ENCODE data around the gene URAD.

Gene URAD

GRCh38 chr13:28000567-28000966, 12.1 kb upstream of the URAD start:
- no peak for DNase-seq (ENCODE audit: low read depth, low spot score)

DNA sequence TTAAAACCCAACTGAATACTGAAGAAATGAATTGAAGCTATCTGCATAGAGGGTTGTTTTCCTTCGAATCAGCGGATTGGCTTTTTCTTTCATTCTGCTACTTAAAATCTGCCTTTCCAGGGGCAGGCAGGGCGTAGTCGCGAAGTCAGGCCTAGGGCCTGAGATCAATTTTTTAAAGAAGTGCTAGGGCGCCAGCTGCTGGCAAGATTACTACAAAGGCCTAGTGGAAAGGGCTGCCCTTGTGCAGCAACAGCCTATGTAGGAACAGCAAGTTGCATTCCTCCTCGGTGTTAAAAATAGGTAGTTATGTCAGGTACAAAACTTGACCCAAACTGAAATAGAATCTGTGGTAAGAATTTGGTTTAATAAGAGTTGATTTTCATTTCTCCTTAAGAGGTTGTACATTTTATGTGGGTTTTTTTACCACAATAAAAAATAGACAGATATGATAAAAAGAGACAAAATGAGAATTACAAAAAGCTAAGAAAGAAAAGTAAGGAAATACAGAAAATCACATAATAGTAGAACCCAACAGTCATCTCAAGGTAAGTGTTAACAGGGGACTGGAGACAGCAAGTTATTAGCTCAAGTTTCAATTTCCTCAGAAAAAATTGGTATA, 9.5 kb upstream of the URAD start:
- DNase-seq (ENCODE audit: low read depth, low spot score): no peak

DNA sequence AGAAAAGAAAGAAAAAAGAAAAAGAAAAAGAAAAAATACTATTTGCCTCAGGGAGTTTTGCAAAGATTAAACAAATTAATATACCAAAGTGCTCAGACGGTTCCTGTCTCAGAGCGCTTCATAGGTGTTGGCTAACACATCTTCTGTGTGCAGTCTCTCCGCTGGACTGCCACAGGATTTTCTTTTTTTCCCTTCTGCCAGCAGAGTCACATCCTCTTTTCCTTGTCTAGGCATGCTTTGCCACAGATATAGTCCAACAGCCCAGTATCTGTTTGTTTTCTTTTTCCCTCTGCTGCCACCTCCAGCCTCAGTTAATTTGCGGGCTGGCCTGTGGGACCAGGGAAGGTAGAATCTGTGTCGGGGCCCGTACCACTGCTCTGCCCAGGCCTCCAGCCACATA, 3.4 kb upstream of the URAD start:
- DNase-seq (ENCODE audit: low read depth, low spot score): no peak

GRCh38 chr13:27985600-27985999, 2.9 kb downstream of the URAD start:
- DNase-seq (ENCODE audit: low read depth, low spot score): no peak

DNA sequence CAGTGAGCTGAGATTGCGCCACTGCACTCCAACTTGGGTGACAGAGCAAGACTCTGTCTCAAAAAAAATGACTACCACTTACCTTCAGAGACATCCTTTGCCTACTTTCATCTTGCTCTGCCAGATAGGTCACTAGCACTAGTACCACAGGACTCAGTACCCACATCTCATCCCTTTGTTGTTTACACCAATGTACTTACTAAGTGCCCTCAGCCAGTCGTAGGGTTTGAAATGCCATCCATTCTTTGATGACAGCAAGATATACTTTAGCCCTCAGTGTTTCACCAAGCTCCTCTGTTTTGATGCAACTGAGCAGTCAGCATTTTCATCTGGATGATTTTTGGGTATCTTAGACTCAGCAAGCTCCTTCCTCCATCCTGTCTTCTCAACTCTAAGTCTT, 6.1 kb downstream of the URAD start:
- no peak for DNase-seq (ENCODE audit: low read depth, low spot score)

- no peak for DNase-seq (ENCODE audit: low read depth, low spot score)
Observed at GRCh38 chr13:27981006-27981708, 7.3 kb downstream of the URAD start.

GRCh38 chr13:27980280-27980998, 8.1 kb downstream of the URAD start:
- no peak for DNase-seq (ENCODE audit: low read depth, low spot score)

DNA sequence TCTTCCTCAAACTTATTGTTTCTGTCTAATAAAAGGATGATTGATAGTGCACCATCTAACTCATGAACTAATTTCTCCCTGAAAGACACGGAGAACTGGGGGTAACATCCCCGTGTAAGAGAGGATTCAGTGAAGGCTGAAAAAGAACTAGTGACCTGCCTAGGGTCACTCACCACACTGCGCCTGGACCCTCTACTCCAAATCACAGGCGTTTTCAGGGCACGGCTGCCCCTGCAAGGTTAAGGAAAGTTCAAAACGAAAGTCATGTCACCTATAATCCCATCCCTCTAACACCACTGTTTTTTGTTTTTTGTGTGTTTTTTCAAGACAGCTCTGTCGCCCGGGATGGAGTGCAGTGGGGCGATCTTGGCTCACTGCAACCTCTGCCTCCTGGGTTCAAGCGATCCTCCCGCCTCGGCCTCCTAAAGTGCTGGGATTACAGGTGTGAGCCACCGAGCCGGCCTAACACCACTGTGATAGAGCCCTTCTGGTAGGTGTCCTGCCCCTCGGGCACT, 8.7 kb downstream of the URAD start:
- DNase-seq (ENCODE audit: low read depth, low spot score): no peak

DNA sequence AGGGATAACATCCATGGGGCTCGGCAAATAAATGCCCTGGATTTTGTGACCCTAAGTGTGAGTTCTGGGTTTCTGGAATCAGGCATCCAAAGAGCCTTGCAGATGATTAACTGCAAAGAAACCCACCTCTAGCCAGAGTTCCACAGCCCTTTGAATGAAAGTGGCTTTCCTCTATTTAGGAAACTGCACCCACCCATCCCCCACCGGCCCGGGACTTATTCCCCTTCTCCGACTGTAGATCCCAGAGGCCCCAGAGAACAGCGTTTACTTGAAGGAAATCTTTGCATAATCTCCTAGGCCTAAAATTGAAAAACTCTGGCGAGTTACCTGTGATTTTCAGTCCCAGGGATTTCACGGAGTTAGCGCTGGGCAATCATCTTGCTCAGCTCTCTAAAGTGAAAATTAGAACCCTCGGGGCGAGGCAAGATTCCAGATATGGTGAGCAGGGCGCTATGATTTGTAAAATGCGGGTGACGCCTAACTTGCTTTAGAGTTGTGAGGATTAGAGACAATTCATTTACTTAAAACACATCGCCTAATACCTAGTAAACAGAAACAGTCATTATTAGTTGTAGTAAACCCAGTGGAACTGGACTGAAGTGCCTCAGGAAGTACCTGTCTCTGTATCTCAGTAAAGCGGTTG, 9.4 kb downstream of the URAD start:
- DNase-seq (ENCODE audit: low read depth, low spot score): no peak

- DNase-seq (ENCODE audit: low read depth, low spot score): no peak
Observed at GRCh38 chr13:27978301-27978968, 10.1 kb downstream of the URAD start.

DNA sequence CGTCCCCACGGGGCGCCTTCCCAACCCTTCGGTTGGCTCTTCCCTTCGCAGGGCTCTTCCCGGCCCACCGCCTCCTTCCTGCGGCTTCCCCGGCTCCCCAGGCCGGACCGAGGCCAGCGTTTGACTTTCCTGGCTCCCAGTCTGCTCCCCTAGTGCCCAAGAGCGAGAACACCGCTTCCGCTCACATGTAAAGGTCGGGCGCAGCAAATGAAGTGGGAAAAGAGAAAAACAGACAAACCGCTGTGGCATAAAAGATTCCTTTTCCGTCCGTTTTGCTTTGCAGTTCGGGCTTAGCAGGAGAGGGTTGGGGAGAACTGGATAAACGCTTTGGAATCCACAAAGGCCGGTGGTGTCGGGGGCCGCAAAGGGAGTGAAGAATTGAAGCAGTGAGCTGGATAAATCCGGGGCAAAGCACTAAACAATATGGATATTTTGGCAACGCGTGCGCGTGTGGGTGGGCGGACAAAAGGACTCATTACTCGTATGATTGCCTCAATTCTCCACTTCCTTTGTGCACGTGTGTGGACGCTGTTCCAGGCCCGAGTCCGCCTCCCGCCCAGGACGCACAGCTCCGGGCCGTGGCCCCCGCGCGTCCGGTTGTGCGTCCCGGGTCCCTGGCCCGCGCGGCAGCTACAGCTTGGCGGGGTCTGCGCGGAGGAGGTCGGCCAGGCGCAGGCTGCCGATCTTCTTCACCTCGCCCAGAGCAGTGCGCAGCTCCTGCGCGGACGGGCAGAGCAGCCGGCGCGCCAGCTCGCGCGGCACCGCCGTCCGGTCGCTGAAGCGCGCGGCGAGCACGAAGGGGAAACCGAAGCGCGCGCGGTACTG, 10.8 kb downstream of the URAD start:
- no peak for DNase-seq (ENCODE audit: low read depth, low spot score)

GRCh38 chr13:27976362-27977091, 12.0 kb downstream of the URAD start:
- no peak for DNase-seq (ENCODE audit: low read depth, low spot score)

DNA sequence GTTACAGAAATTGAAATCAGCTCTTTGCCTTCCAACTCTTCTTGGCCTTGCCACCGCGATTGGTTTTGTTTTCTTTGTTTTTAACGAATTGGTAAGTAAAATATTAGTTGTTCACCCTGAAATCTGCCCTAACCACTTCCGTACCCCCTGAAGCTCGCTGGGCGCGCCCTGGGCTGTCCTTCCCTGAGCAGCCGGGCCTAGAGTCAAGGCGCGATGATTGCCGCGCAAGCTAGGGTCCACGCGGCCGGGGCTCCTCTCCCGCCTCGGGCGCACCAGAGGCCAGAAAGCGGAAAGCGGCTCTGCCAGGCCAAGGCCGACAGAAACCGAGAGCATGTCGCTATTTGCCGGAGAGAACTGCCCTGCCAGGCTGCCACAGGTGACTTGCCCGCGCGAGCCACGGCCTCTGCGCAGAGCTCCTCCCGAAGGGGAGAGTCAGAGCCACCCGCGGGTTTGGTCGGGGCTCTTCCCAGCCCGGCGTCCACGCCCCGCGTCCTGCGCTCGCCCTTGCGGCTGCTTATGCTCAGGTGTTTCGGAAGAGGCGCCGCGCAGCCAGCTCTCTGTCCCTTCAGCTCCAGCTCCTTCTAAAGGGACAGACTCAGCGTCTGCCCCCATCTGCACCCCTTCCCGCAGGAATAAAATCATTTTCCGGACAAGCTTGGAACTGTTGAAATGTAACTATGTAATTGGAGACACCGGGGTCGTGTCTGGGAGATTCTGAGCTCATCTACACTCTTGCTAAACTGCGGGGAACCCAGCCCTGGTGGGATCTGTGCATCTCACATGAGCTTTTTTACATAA, 12.7 kb downstream of the URAD start:
- no peak for DNase-seq (ENCODE audit: low read depth, low spot score)

- no peak for DNase-seq (ENCODE audit: low read depth, low spot score)
Observed at GRCh38 chr13:27973961-27974662, 14.4 kb downstream of the URAD start.

DNA sequence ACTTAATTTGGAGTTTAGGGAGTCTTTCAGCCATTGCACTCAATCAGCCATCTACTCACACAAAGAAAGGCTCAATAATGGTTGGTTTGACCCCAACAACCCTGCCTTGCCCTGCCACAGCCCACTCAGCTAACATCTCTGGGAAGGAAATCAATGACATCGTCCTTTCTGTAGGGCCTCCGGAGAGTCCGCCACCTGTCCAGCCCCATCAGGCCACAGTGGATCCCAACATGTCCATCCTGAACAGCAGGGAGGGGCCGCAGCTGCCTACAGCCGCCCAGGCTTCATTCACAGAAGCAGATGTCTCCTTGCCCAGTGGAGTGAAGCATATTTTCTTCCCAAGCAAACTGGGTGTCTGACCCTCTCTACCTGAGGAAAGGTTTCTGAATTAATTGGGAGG, 15.2 kb downstream of the URAD start:
- no peak for DNase-seq (ENCODE audit: low read depth, low spot score)

DNA sequence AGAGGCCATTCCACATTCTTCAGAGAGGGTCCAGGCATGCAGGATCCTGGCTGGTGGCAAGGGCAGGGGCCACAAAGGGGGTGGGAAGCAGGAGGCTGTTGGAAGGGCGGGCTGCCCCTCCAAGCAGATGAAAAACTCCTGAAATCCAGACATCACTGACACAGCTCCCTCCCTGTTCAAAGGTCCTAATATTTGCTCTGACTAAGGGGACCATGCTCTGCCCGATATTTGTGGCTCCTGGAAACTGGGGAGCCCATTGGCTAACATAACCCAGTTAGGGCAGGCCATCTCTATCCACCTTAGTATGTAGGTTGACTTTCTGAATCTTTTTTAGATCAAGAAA, 16.0 kb downstream of the URAD start:
- no peak for DNase-seq (ENCODE audit: low read depth, low spot score)

DNA sequence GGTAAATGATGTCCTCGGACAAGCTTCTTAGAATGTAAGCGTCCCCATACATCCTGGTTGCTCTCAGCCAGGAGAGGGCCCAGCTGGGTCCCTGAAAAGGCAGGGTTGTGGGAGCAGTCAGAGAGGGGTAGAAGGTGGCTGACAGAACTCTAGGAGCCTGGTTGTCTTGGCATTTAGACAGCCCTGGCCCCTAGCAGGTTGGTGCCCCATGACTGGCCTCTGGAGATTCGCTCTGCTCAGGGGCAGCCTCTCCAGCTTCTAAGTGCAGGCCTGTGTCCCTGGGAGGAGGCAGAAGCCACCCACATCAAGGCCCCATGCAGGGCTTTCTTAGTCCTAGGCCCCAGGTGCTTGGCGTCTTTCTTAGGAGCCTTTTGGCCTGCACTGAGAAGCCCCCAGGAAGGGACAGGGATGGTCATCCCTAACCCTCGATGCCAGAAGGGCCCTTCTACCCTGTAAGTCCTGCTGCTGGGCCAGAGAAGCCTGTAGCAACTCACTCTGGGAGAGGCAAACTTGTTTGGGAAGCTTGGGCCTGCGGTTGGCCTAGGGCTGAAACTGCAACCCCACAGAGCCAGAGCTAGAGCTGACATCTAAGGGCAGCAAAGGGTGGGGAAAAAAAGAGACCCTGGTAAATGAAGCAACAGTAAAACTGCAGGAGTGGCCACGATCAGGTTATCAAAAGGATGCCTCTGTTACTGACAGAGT, 16.6 kb downstream of the URAD start:
- DNase-seq (ENCODE audit: low read depth, low spot score): no peak

GRCh38 chr13:27971236-27971645, 17.3 kb downstream of the URAD start:
- no peak for DNase-seq (ENCODE audit: low read depth, low spot score)
